GM19463 (cell line): ENCODE results near the gene COX19.

ENCODE experiments used
- ATAC-seq: cut with Tn5 transposase; IDR thresholded peaks from one replicate; pipeline ENCODE4 v1.9.1; 2021; ENCODE audit warnings: mild to moderate bottlenecking, moderate library complexity; ENCODE audit not compliant: unreplicated experiment

COX19 gene

DNA sequence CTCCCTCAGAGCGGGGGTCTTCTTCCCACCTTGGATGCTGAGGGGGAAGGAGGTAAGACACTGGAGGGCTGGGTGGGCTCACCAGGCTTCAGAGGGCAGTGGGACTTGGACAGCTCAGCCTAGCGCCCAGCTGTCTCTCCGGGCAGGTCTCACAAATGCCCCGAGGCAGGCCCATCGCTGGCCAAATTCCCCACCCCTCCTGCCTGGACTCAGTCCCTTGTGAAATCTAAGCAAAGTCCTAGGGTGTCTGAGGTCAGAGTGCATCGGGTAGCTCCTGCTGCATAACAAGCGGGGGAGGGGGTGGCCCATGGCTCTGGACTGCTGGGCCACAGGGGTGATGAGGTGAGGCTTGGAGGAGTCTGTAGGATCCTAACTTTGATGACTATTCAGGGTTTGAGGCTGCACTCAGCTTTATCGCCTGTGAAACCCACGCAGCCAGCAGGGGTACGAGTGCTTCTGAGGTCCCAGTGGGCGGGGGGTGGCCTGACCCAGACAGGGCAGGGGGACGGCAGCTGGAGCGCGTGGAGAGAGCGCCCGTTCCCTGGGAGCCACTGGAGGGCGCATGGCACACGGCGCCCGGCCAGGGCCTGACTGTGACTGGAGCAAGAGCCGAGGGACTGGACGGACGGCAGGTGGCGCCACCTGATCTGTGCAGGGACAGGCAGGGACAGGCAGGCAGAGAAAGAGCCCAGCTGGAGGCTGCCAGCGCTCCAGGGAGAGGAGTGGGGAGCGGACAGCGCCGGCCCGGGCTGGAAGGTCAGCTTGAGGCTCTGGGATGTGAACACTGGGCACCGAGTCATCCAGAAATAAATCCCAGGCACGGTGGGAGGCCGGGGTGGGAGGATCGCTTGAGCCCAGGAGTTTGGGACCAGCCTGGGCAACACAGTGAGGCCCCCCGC is 17.6 kb upstream of the COX19 start:
- peak; percentile 88 for ATAC-seq

DNA sequence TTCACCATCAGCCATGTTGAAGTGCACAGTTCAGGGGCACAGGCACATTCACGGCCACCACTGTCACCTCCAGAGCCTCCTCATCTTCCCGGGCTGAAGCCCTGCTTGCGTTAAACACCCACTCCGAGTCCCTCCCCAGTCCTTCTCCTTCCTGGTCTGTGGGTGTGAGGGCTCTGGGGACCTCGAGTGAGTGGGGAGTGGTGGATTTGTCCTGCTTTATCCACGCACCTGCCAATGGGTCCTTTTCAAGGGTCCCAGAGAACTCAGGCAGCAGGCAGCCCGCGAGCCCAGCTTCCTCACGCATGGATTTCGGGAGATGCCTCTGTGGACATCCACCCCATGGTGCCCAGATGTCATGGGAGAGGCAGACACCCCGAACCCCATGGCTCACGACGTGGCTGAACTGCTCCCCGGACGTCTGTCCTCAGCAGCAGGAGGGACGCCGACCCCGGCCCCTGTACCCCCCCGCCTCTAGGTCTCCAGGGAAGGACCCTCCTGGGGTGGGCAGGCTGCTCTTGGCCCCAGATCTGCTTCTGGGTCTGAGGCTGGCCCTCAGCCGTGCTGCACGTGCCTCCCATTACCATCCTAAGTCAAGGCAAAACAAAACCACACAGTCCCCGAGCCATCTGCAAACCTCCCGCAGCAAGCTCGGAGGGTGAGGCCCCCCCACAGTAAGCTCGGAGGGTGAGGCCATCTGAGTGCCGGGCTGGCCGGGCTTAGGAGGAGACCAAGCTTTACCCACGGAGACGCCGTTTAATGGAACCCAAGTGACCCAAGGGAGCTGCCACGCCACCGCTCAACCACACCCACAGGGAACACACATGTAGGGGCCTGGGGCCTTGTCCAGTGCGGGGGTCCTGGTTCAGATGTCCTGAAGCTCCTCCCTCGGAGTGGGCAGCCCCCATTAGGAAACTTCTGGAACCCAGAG is 16.6 kb upstream of the COX19 start:
- no peak for ATAC-seq

DNA sequence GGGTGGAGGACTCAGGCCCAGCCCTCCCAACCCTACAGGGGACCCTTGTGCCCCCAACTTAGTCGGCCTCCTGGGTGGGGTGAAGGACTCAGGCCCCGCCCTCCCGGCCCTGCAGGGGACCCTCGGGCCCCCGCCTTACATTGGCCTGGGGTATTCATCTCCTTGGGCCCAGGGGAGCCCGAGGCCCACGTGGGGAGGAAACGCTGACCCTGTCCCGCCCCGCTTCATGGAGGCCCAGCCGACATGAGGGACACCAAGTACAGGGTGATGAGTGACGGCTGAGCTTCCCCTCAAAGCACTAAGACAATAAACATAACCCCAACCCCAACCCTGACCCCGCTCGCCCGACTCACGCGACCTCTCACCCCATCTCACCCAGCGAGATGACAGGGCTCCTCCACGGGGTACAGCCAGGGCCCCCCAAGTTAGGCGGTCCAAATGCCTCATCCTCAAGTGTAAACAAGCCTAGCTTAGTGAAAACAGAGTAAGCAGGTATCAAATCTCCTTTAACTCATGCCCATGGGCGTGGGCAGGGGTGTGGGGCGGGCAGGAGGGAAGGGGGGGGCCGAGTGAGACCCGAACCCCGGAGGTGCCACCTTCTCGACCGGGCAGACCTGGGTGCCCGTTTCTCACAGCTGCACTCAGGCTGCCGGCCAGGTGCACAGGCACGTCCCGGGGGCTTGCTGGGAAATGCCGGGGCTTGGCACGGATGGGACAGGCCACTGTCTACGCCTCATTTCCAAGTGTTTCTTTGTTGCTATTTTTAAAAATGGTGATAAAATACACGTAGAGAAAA is 15.8 kb upstream of the COX19 start:
- ATAC-seq = no peak

GRCh38 chr7:990352-990932 is 15.1 kb upstream of the COX19 start:
- no peak for ATAC-seq

DNA sequence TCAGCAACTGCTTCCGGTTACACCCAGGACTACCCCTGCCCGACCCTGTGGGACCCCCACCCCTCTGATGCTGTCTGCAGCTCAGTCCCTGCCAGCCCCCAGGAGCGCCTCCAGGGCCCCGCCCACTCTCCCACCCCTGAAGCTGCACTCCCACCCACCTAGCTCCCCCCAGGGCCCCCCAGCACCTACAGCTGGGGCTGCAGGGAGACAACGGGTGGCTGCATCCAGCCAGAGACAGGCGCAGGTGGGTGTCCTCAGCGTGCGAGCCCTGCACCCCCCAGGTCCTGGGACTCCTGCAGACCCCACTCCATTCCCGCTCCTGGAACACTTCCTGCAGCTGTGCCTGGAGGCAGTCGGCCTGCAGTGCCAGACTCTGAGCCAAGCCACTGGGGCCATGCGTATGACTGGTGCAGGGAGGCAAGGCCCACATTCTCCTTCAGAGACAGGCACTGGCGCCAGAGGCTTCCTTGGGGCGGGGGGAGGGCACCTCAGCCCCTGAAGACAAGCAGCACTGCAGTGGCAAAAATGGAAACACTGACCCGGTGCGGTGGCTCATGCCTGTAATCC is 13.7 kb upstream of the COX19 start:
- ATAC-seq = no peak

DNA sequence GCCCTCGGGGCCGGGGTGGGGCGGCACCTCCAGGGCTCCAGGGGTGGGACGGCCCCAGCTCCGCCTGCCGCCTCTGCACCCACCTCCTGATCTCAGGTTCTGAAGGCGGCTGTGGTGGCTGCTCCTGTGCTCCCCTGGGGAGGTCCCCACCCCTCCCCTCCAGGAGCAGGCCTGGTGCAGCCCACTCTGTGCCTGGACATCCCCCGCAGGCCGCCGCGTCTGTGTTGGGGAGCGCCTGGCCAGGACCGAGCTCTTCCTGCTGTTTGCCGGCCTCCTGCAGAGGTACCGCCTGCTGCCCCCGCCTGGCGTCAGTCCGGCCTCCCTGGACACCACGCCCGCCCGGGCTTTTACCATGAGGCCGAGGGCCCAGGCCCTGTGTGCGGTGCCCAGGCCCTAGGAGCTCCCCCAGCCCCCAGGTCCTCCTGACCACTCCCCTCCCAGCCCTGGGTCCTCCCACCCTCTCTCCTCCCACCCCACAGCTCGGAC is 13.1 kb upstream of the COX19 start:
- no peak for ATAC-seq

DNA sequence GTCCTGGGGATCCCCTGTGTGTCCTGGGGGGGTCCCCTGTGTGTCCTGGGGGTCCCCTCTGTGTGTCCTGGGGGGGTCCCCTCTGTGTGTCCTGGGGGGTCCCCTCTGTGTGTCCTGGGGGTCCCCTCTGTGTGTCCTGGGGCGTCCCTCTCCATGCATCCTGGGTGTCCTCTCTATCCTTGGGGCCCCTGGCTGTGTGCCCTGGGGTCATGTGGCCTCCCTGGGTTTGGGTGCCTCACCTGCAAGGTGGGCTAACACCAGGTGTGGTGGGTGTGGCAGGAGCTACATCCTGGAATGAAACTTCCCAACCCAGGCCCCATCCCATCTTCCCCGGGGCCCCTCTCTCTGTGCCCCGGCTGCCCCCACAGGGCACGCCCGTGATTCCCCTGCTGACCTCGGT is 12.6 kb upstream of the COX19 start:
- no peak for ATAC-seq

GRCh38 chr7:986766-987751 is 11.7 kb upstream of the COX19 start:
- ATAC-seq = no peak

GRCh38 chr7:985915-986741 is 10.8 kb upstream of the COX19 start:
- no peak for ATAC-seq

GRCh38 chr7:985127-985416 is 9.7 kb upstream of the COX19 start:
- no peak for ATAC-seq

DNA sequence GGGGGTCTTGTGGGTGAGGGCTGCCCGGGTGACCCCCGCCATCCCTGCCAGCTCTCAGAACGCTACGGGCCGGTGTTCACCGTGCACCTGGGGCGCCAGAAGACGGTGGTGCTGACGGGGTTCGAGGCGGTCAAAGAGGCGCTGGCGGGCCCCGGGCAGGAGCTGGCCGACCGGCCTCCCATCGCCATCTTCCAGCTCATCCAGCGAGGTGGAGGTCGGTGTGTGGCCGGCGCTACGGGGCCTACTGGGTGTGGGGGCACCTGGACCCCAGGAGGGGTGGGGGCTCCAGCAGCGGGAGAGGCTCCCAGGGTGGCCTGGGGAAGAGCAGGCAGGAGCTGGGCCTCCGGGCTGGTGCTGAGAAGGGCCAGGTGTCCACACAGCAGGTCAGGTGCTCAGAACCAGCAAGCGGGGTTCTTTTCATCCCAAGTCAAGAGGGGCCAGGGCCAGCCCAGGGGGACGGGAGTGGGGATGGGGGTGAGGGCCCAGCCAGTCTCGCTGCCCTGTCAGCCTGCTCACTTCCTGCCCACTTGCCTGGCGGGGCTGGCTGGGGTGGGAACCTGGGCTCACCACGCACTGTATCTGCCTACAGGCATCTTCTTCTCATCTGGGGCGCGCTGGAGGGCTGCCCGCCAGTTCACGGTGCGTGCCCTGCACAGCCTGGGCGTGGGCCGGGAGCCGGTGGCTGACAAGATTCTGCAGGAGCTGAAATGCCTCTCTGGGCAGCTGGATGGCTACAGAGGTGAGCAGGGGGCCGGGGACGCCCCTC is 9.2 kb upstream of the COX19 start:
- ATAC-seq = no peak

- no peak for ATAC-seq
Observed at GRCh38 chr7:983616-984071, 8.3 kb upstream of the COX19 start.

- ATAC-seq = no peak
Observed at GRCh38 chr7:983004-983615, 7.8 kb upstream of the COX19 start, which contains the start of gene CYP2W1. Gene CYP2W1, plus strand, starts transcription at chr7:983181. Its CDS starts 31 bp downstream, at chr7:983212.

DNA sequence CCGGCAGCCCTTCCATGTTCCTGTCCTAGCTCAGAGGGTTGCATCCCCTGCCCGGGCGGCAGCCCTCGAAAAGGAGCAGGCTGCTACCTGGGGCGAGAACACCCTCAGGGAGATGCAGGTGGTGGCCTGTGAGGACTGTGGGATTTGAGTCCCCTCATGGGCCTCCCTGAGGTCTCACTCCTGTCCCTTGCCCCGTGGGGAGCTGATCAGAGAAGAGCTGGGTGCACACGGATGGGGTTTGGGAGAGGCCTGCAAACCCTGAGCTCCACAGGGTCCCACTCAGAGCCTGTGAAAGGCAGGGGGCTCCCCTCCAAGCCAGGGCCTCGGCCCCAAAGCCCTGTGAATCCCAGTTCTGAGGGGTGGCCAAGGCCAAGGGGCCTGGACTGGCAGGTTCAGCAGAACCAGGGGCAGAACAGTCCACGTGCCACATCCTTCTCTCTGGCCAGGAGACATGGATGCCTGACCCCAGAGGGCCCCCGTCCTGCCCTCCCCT is 7.2 kb upstream of the COX19 start:
- ATAC-seq = no peak

GRCh38 chr7:981793-982510 is 6.6 kb upstream of the COX19 start:
- no peak for ATAC-seq
